Breast epithelium (tissue), 3 donors: Measurements from ENCODE around the gene ATP8A1.

Experiments used
- POLR2A ChIP-seq: fragments of 450-650 bp; IDR thresholded peaks from one replicate; pipeline ENCODE4 v1.6.1; 2016; ENCODE audit warnings: antibody characterized with exemption, mild to moderate bottlenecking, moderate library complexity
- POLR2AphosphoS5 ChIP-seq, 3 donors: sonication (generic); formaldehyde crosslinking; IDR thresholded peaks; one replicate each; pipeline ENCODE4 v1.6.1; 2017; ENCODE audit warnings: antibody characterized with exemption in 3 of 3
- TF ChIP-seq, protein P1 (sequence below), 3 donors: fragments of 450-650 bp; IDR thresholded peaks; one replicate each; pipeline ENCODE4 v1.5.1; 2016 to 2017; ENCODE audit warnings: antibody characterized with exemption in 3 of 3, mild to moderate bottlenecking in 3 of 3, moderate library complexity in 3 of 3

DNA sequence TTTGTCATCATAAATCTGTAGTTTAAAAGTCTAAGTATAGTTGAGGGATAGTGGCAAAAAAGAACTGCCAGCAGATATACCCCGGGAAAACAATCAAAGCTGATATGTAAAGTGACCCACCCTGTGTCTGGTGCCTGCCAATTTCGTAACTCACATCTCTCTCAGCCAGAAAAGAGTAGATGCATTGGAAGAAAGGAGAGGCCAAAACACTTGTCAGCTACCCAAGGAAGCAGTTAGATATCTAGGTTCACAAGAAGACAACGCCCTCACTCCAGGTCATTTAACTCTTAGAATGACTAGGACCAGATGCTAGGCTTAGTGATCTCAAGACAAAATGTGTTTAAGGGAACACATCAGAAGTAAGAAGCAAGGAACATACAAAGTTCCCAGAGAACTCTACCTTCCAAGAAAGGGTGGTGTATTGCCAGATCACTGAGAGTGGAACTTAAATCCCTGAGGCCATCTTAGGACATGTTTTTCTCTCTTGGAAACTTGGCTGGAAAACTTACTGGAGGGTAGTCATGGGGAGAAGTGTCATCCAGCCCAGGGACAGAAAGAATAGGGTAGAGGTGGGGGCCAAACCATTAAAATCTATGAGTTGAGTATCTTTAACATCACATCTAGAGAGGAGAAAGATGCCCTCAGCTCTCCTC, 133.7 kb downstream of the ATP8A1 start:
- TF ChIP-seq, protein P1, sequence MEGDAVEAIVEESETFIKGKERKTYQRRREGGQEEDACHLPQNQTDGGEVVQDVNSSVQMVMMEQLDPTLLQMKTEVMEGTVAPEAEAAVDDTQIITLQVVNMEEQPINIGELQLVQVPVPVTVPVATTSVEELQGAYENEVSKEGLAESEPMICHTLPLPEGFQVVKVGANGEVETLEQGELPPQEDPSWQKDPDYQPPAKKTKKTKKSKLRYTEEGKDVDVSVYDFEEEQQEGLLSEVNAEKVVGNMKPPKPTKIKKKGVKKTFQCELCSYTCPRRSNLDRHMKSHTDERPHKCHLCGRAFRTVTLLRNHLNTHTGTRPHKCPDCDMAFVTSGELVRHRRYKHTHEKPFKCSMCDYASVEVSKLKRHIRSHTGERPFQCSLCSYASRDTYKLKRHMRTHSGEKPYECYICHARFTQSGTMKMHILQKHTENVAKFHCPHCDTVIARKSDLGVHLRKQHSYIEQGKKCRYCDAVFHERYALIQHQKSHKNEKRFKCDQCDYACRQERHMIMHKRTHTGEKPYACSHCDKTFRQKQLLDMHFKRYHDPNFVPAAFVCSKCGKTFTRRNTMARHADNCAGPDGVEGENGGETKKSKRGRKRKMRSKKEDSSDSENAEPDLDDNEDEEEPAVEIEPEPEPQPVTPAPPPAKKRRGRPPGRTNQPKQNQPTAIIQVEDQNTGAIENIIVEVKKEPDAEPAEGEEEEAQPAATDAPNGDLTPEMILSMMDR (IDR thresholded peaks at IDR 0.05), result no peak
- TF ChIP-seq POLR2A (no peak), POLR2AphosphoS5 (IDR thresholded peaks at IDR 0.05) (no peak)
